SK-N-MC (cell line): Measurements from ENCODE around the gene MYO16.

Source experiments
- EZH2 ChIP-seq: fragments of 200-600 bp; sonication (generic); IDR thresholded peaks from one replicate; pipeline ENCODE4 v1.6.1; 2017; ENCODE audit warnings: antibody characterized with exemption
- FOXP2 ChIP-seq: optimal IDR thresholded peaks from 2 replicates; pipeline ENCODE3; 2011; ENCODE audit warnings: mild to moderate bottlenecking, moderate library complexity; ENCODE audit not compliant: insufficient read depth; ENCODE audit errors: extremely low read length, control extremely low read depth
- POLR2AphosphoS5 ChIP-seq: IDR thresholded peaks from 2 replicates; pipeline ENCODE4 v1.6.1; 2012; ENCODE audit warnings: mild to moderate bottlenecking, low read depth, low read length, borderline replicate concordance

GRCh38 chr13:109036078-109036780 is 406.8 kb downstream of the MYO16 start:
- TF ChIP-seq POLR2AphosphoS5, result no peak
- TF ChIP-seq EZH2, result no peak
- TF ChIP-seq FOXP2, result no peak
